ENCODE measurements around the gene SKI. TPM values are rescaled to one million over a fixed set of nuclear protein-coding genes. Genes with fewer than 3 reads are reported as not detected.

The SKI gene
- total and polyA plus RNA-seq, 2 experiments from 2014 or later = 9.3 to 66.8 TPM

DNA sequence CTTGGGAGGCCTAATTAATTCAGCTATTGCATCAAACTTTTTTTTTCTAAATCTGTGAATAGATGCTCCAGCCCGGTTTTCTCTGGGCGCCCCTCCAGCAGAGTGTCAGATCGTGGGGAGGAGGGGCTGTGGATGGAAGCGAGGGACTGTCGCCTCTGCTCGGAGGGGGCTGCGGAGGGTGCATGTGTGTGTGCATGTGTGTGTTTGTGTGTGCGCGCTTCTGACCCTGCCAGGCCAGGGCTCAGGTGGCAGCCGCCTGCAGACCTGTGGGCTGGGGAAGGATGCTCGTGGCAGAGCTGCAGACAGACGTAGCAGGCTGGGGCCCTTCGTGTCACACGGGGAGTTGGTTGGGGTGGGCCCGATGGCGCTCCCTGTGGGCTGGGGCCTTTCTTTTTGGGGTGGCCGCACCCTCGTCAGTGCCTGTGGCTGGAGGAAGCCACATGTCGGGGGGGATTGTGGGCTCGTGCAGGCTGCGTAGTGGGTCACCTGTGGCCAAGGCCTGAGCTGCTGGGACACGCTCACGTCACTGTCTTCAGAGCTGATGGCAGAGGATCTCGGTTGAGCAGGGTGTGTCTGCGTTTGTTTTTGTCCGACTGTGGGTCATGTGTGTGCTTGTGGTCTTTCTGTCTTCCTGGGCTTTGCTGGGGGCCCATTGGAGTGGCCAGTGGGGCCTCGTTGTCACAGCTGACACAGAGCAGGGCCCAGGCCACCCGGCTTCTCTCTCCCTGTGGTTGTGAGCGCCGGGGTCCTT is 2.8 kb downstream of the SKI start:
- no peaks in the 10 kb centered on the region for H3K9me2 ChIP-seq (ENCODE audit: insufficient read depth)
- no peak overlapping the region for H3K27ac ChIP-seq (ENCODE audit: low read depth)
- peaks cover 72% of the 10 kb centered on the region for H3K79me2 ChIP-seq (replicated peaks; ENCODE audit: insufficient read depth)
- Mint-ChIP-seq H3K27me3 (ENCODE audit: insufficient read depth, low read depth, poor library complexity) (peaks cover 21% of the 10 kb centered on the region), H3K36me3 (ENCODE audit: low read depth) (peaks cover 10% of the 10 kb centered on the region), H3K9me3 (no peaks in the 10 kb centered on the region; the same call in 2 of the 3 replicates), H3K4me1 (peaks cover 48% of the 10 kb centered on the region), H3K27ac (peak overlapping the region; percentile 69; the same call in 1 of the 2 replicates), H3K4me3 (peak overlapping the region; percentile 97)
- peak overlapping the region; percentile 99 for H3K4me2 ChIP-seq
- TF ChIP-seq EZH2 (IDR thresholded peaks at IDR 0.05; ENCODE audit: low read depth, unreplicated experiment) = no peak
- no peak for TF ChIP-seq ZNF331 (CRISPR knock-in tag; IDR thresholded peaks at IDR 0.05; ENCODE audit: low read depth)
- TF ChIP-seq EZH2phosphoT487 (IDR thresholded peaks at IDR 0.05; ENCODE audit: unreplicated experiment) = no peak
- H3K4me3 ChIP-seq = peak overlapping the region; percentile 85
- H3F3A ChIP-seq (replicated peaks; ENCODE audit: low read depth) = peaks cover 13% of the 10 kb centered on the region; the same call in 1 of the 2 replicates
- H3K27me3 ChIP-seq (ENCODE audit: insufficient read depth) = no peaks in the 10 kb centered on the region
- no peak overlapping the region for H2AFZ ChIP-seq
- H3K36me3 ChIP-seq (ENCODE audit: insufficient read depth) = no peaks in the 10 kb centered on the region
- no peak for ATAC-seq
- H3K4me1 ChIP-seq (ENCODE audit: insufficient read depth) = peaks cover 39% of the 10 kb centered on the region; the same call in 1 of the 2 replicates
- peaks cover 54% of the 10 kb centered on the region for H4K20me1 ChIP-seq (replicated peaks; ENCODE audit: insufficient read depth)
- peak; percentile 20 for DNase-seq (ENCODE audit: low spot score)

DNA sequence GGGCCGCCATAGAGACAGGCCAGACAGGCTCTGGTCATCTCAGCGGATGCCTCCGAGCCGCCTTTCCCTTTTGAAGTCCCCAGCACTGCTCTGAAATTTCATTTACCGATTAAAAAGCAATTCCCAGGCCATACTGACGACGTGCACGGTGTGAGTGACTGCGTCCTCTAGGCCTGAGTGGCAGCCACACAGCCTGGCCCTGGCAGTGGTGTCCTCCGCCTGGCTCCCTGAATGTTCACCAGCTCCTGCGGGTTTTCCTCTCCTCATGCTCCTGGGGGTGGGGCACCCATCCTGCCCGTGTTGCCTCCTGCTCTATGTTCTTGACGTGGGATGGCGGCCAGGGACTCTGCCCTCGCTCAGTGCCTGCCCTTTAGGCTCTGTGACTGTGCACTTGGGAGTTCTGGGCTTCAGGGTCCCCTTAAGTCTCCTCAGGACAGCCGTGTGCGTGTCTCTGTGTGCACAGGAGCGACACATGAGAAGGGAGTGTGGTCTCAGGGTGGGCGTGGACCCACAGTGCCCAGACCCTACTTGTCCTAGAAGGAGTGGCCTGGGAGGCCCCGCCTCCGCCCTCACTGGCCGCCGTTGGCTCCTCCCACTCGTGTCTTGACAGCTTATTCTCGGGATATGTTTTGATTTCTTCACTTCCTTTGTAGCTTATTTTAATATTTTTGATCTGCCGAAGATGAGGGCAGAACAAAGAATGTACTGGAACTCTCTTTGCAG is 3.6 kb downstream of the SKI start:
- Mint-ChIP-seq H3K27ac (peak overlapping the region; percentile 70; the same call in 1 of the 2 replicates), H3K9me3 (no peaks in the 10 kb centered on the region; the same call in 2 of the 3 replicates), H3K27me3 (ENCODE audit: insufficient read depth, low read depth, poor library complexity) (peaks cover 21% of the 10 kb centered on the region), H3K36me3 (ENCODE audit: low read depth) (peaks cover 10% of the 10 kb centered on the region; the same call in 2 of the 3 replicates), H3K4me1 (peaks cover 50% of the 10 kb centered on the region), H3K4me3 (peak overlapping the region; percentile 97)
- TF ChIP-seq REST (IDR thresholded peaks at IDR 0.05; ENCODE audit: unreplicated experiment) (no peak), JUNB (IDR thresholded peaks at IDR 0.05; ENCODE audit: unreplicated experiment) (no peak)
- Histone ChIP-seq H3K4me2 (peak overlapping the region; percentile 99), H3F3A (replicated peaks; ENCODE audit: low read depth) (peaks cover 13% of the 10 kb centered on the region; the same call in 1 of the 2 replicates), H3K36me3 (ENCODE audit: insufficient read depth) (no peaks in the 10 kb centered on the region), H3K27ac (ENCODE audit: low read depth) (no peak overlapping the region), H2AFZ (no peak overlapping the region), H3K4me3 (peak overlapping the region; percentile 85), H3K4me1 (ENCODE audit: insufficient read depth) (peaks cover 37% of the 10 kb centered on the region; the same call in 1 of the 2 replicates), H3K79me2 (replicated peaks; ENCODE audit: insufficient read depth) (peaks cover 79% of the 10 kb centered on the region), H3K9me2 (ENCODE audit: insufficient read depth) (no peaks in the 10 kb centered on the region), H3K27me3 (ENCODE audit: insufficient read depth) (no peaks in the 10 kb centered on the region), H4K20me1 (replicated peaks; ENCODE audit: insufficient read depth) (peaks cover 61% of the 10 kb centered on the region)
- peak; percentile 64 for DNase-seq (ENCODE audit: low spot score)
- peak; percentile 38 for ATAC-seq

All from GM23338 (cell line).